HG03064 (cell line): ENCODE data around the gene COL25A1.

Experiments
- ATAC-seq: cut with Tn5 transposase; IDR thresholded peaks from one replicate; pipeline ENCODE4 v1.9.1; 2021; ENCODE audit warnings: low read depth; ENCODE audit not compliant: unreplicated experiment

Gene COL25A1

GRCh38 chr4:109294006-109294405 is 8.5 kb downstream of the COL25A1 start:
- peak; percentile 68 for ATAC-seq

GRCh38 chr4:109291707-109292238 is 10.7 kb downstream of the COL25A1 start:
- ATAC-seq: no peak

- no peak for ATAC-seq
Observed at GRCh38 chr4:109290918-109291317, 11.5 kb downstream of the COL25A1 start.

GRCh38 chr4:109278594-109279031 is 23.8 kb downstream of the COL25A1 start:
- ATAC-seq: peak; percentile 85

GRCh38 chr4:109276482-109277095 is 25.9 kb downstream of the COL25A1 start:
- ATAC-seq: peak; percentile 54

GRCh38 chr4:109275066-109275745 is 27.3 kb downstream of the COL25A1 start:
- ATAC-seq: no peak

GRCh38 chr4:109266891-109267290 is 35.6 kb downstream of the COL25A1 start:
- no peak for ATAC-seq

- no peak for ATAC-seq
Observed at GRCh38 chr4:109266236-109266635, 36.2 kb downstream of the COL25A1 start.

GRCh38 chr4:109263721-109264120 is 38.7 kb downstream of the COL25A1 start:
- ATAC-seq: no peak

GRCh38 chr4:109256818-109257217 is 45.6 kb downstream of the COL25A1 start:
- ATAC-seq: no peak

GRCh38 chr4:109254845-109255244 is 47.6 kb downstream of the COL25A1 start:
- ATAC-seq: no peak

- ATAC-seq: no peak
Observed at GRCh38 chr4:109251396-109251795, 51.1 kb downstream of the COL25A1 start.

GRCh38 chr4:109248322-109248900 is 54.0 kb downstream of the COL25A1 start:
- ATAC-seq: no peak

- ATAC-seq: no peak
Observed at GRCh38 chr4:109243871-109244270, 58.6 kb downstream of the COL25A1 start.

- ATAC-seq: no peak
Observed at GRCh38 chr4:109238746-109239145, 63.7 kb downstream of the COL25A1 start.

GRCh38 chr4:109235683-109236082 is 66.8 kb downstream of the COL25A1 start:
- no peak for ATAC-seq

GRCh38 chr4:109234596-109234995 is 67.9 kb downstream of the COL25A1 start:
- ATAC-seq: no peak

- ATAC-seq: no peak
Observed at GRCh38 chr4:109233570-109233969, 68.9 kb downstream of the COL25A1 start.

GRCh38 chr4:109232681-109233080 is 69.8 kb downstream of the COL25A1 start:
- no peak for ATAC-seq

- no peak for ATAC-seq
Observed at GRCh38 chr4:109231331-109231730, 71.1 kb downstream of the COL25A1 start.

GRCh38 chr4:109229028-109229427 is 73.4 kb downstream of the COL25A1 start:
- ATAC-seq: no peak

- no peak for ATAC-seq
Observed at GRCh38 chr4:109218288-109218687, 84.2 kb downstream of the COL25A1 start.
